ENCODE data around the gene NCOA3. TPM values are rescaled to one million over a fixed set of nuclear protein-coding genes. Genes with fewer than 3 reads are reported as not detected.

The NCOA3 gene
- total RNA-seq, 1 donor from 2014 or later, result 24.6 TPM

- DNase-seq, result no peak
- peak overlapping the region; percentile 54 for H3K27ac Mint-ChIP-seq (ENCODE audit: unreplicated experiment)
- peaks cover 4% of the 10 kb centered on the region for H3K27me3 Mint-ChIP-seq (ENCODE audit: unreplicated experiment)
- H3K4me3 Mint-ChIP-seq (ENCODE audit: unreplicated experiment), result peak overlapping the region; percentile 71
- peaks cover 21% of the 10 kb centered on the region for H3K4me1 Mint-ChIP-seq (ENCODE audit: low read depth, unreplicated experiment)
- TF ChIP-seq CTCF (IDR thresholded peaks at IDR 0.05; ENCODE audit: partially characterized antibody, unreplicated experiment), result no peak
- no peaks in the 10 kb centered on the region for H3K36me3 Mint-ChIP-seq (ENCODE audit: unreplicated experiment)
- peaks cover 3% of the 10 kb centered on the region for H3K9me3 Mint-ChIP-seq (ENCODE audit: unreplicated experiment)
Observed at GRCh38 chr20:47654370-47654769, 152.7 kb downstream of the NCOA3 start.

GRCh38 chr20:47655635-47656034 is 153.9 kb downstream of the NCOA3 start:
- H3K9me3 Mint-ChIP-seq (ENCODE audit: unreplicated experiment), result peaks cover 3% of the 10 kb centered on the region
- no peak overlapping the region for H3K27ac Mint-ChIP-seq (ENCODE audit: unreplicated experiment)
- no peaks in the 10 kb centered on the region for H3K36me3 Mint-ChIP-seq (ENCODE audit: unreplicated experiment)
- no peak for DNase-seq
- peaks cover 21% of the 10 kb centered on the region for H3K4me1 Mint-ChIP-seq (ENCODE audit: low read depth, unreplicated experiment)
- H3K27me3 Mint-ChIP-seq (ENCODE audit: unreplicated experiment), result peaks cover 4% of the 10 kb centered on the region
- no peak for TF ChIP-seq CTCF (IDR thresholded peaks at IDR 0.05; ENCODE audit: partially characterized antibody, unreplicated experiment)
- no peak overlapping the region for H3K4me3 Mint-ChIP-seq (ENCODE audit: unreplicated experiment)

GRCh38 chr20:47656318-47656717 is 154.6 kb downstream of the NCOA3 start:
- H3K27me3 Mint-ChIP-seq (ENCODE audit: unreplicated experiment), result peaks cover 2% of the 10 kb centered on the region

GRCh38 chr20:47659904-47660601 is 158.4 kb downstream of the NCOA3 start:
- Mint-ChIP-seq H3K9me3 (ENCODE audit: unreplicated experiment) (peaks cover 2% of the 10 kb centered on the region), H3K27ac (ENCODE audit: unreplicated experiment) (no peak overlapping the region), H3K4me3 (ENCODE audit: unreplicated experiment) (no peak overlapping the region), H3K4me1 (ENCODE audit: low read depth, unreplicated experiment) (peaks cover 9% of the 10 kb centered on the region), H3K36me3 (ENCODE audit: unreplicated experiment) (no peaks in the 10 kb centered on the region), H3K27me3 (ENCODE audit: unreplicated experiment) (no peaks in the 10 kb centered on the region)
- DNase-seq, result no peak
- no peak for TF ChIP-seq CTCF (IDR thresholded peaks at IDR 0.05; ENCODE audit: partially characterized antibody, unreplicated experiment)

More at GRCh38 chr20:47656318-47656717, 154.6 kb downstream of the NCOA3 start:
- Mint-ChIP-seq H3K27ac (ENCODE audit: unreplicated experiment) (no peak overlapping the region), H3K4me3 (ENCODE audit: unreplicated experiment) (no peak overlapping the region), H3K36me3 (ENCODE audit: unreplicated experiment) (no peaks in the 10 kb centered on the region), H3K9me3 (ENCODE audit: unreplicated experiment) (no peaks in the 10 kb centered on the region), H3K4me1 (ENCODE audit: low read depth, unreplicated experiment) (peaks cover 21% of the 10 kb centered on the region)
- no peak for TF ChIP-seq CTCF (IDR thresholded peaks at IDR 0.05; ENCODE audit: partially characterized antibody, unreplicated experiment)
- DNase-seq, result no peak

- Mint-ChIP-seq H3K27me3 (ENCODE audit: unreplicated experiment) (no peaks in the 10 kb centered on the region), H3K36me3 (ENCODE audit: unreplicated experiment) (no peaks in the 10 kb centered on the region), H3K4me1 (ENCODE audit: low read depth, unreplicated experiment) (peaks cover 5% of the 10 kb centered on the region), H3K9me3 (ENCODE audit: unreplicated experiment) (peaks cover 2% of the 10 kb centered on the region), H3K27ac (ENCODE audit: unreplicated experiment) (no peak overlapping the region), H3K4me3 (ENCODE audit: unreplicated experiment) (no peak overlapping the region)
- no peak for DNase-seq
- TF ChIP-seq CTCF (IDR thresholded peaks at IDR 0.05; ENCODE audit: partially characterized antibody, unreplicated experiment), result no peak
Observed at GRCh38 chr20:47660602-47660905, 158.9 kb downstream of the NCOA3 start.

Data from glutamatergic neuron (in vitro differentiated cells).